ENCODE measurements around the gene CGRRF1. TPM values are rescaled to one million over a fixed set of nuclear protein-coding genes. Genes with fewer than 3 reads are reported as not detected.

Gene CGRRF1
- total and polyA plus RNA-seq, 2 donors, result 7.6 to 33.1 TPM

- Histone ChIP-seq H3K4me1 (ENCODE audit: control insufficient read depth in 2 of 2, insufficient read depth in 2 of 2, low read length in 2 of 2) (no peaks in the 10 kb centered on the region), H3K4me3 (ENCODE audit: low read length in 2 of 2) (no peak overlapping the region), H3K36me3 (ENCODE audit: control insufficient read depth in 2 of 2, insufficient read depth in 2 of 2, low read length in 1 of 2) (peaks cover 3 to 12% of the 10 kb centered on the region in 2 donors), H3K9me3 (ENCODE audit: control insufficient read depth in 2 of 2, insufficient read depth in 1 of 2, low read length in 1 of 2) (no peaks in the 10 kb centered on the region), H3K27me3 (ENCODE audit: control insufficient read depth in 2 of 2, insufficient read depth in 1 of 2, low read length in 1 of 2) (no peaks in the 10 kb centered on the region), H3K27ac (ENCODE audit: low read depth in 1 of 2, low read length in 1 of 2) (no peak overlapping the region)
- WGBS, result 94% methylated on average over 4 of the region's 4 CpGs
- no peak for DNase-seq (ENCODE audit: low read depth in 6 of 9, low spot score in 9 of 9)
These were observed 34.4 kb upstream of the CGRRF1 start for GRCh38 chr14:54475187-54475899.

- no peak for DNase-seq (ENCODE audit: low read depth in 6 of 9, low spot score in 9 of 9)
- no peak overlapping the region for H3K4me3 ChIP-seq (ENCODE audit: low read length in 2 of 2)
- H3K27ac ChIP-seq (ENCODE audit: low read depth in 1 of 2, low read length in 1 of 2), result no peak overlapping the region
- H3K4me1 ChIP-seq (ENCODE audit: control insufficient read depth in 2 of 2, insufficient read depth in 2 of 2, low read length in 2 of 2), result no peaks in the 10 kb centered on the region
- H3K36me3 ChIP-seq (ENCODE audit: control insufficient read depth in 2 of 2, insufficient read depth in 2 of 2, low read length in 1 of 2), result peaks cover 3 to 12% of the 10 kb centered on the region in 2 donors
- no peaks in the 10 kb centered on the region for H3K27me3 ChIP-seq (ENCODE audit: control insufficient read depth in 2 of 2, insufficient read depth in 1 of 2, low read length in 1 of 2)
- WGBS, result 98% methylated on average over 4 of the region's 4 CpGs
- no peaks in the 10 kb centered on the region for H3K9me3 ChIP-seq (ENCODE audit: control insufficient read depth in 2 of 2, insufficient read depth in 1 of 2, low read length in 1 of 2)
These were observed 33.8 kb upstream of the CGRRF1 start for GRCh38 chr14:54475911-54476310.

- no peak overlapping the region for H3K4me3 ChIP-seq (ENCODE audit: low read length in 2 of 2)
- no peaks in the 10 kb centered on the region for H3K27me3 ChIP-seq (ENCODE audit: control insufficient read depth in 2 of 2, insufficient read depth in 1 of 2, low read length in 1 of 2)
- WGBS, result 96% methylated on average over 3 of the region's 3 CpGs
- H3K27ac ChIP-seq (ENCODE audit: low read depth in 1 of 2, low read length in 1 of 2), result no peak overlapping the region
- H3K4me1 ChIP-seq (ENCODE audit: control insufficient read depth in 2 of 2, insufficient read depth in 2 of 2, low read length in 2 of 2), result no peaks in the 10 kb centered on the region
- DNase-seq (ENCODE audit: low read depth in 6 of 9, low spot score in 9 of 9), result no peak
- H3K36me3 ChIP-seq (ENCODE audit: control insufficient read depth in 2 of 2, insufficient read depth in 2 of 2, low read length in 1 of 2), result peaks cover 3 to 23% of the 10 kb centered on the region in 2 donors
- H3K9me3 ChIP-seq (ENCODE audit: control insufficient read depth in 2 of 2, insufficient read depth in 1 of 2, low read length in 1 of 2), result no peaks in the 10 kb centered on the region
These were observed 31.0 kb upstream of the CGRRF1 start for GRCh38 chr14:54478636-54479215.

- H3K9me3 ChIP-seq (ENCODE audit: control insufficient read depth in 2 of 2, insufficient read depth in 1 of 2, low read length in 1 of 2), result no peaks in the 10 kb centered on the region
- no peak for DNase-seq (ENCODE audit: low read depth in 6 of 9, low spot score in 9 of 9)
- H3K27ac ChIP-seq (ENCODE audit: low read depth in 1 of 2, low read length in 1 of 2), result no peak overlapping the region
- H3K36me3 ChIP-seq (ENCODE audit: control insufficient read depth in 2 of 2, insufficient read depth in 2 of 2, low read length in 1 of 2), result peaks cover 3 to 20% of the 10 kb centered on the region in 2 donors
- no peak overlapping the region for H3K4me3 ChIP-seq (ENCODE audit: low read length in 2 of 2)
- H3K4me1 ChIP-seq (ENCODE audit: control insufficient read depth in 2 of 2, insufficient read depth in 2 of 2, low read length in 2 of 2), result no peaks in the 10 kb centered on the region
- H3K27me3 ChIP-seq (ENCODE audit: control insufficient read depth in 2 of 2, insufficient read depth in 1 of 2, low read length in 1 of 2), result no peaks in the 10 kb centered on the region
- WGBS, result 96% methylated on average over 4 of the region's 4 CpGs
These were observed 28.7 kb upstream of the CGRRF1 start for GRCh38 chr14:54480830-54481562.

- over 99% methylated on average over 2 of the region's 2 CpGs for WGBS
- peaks cover 3 to 20% of the 10 kb centered on the region in 2 donors for H3K36me3 ChIP-seq (ENCODE audit: control insufficient read depth in 2 of 2, insufficient read depth in 2 of 2, low read length in 1 of 2)
These were observed 28.0 kb upstream of the CGRRF1 start for GRCh38 chr14:54481695-54482094.

GRCh38 chr14:54483073-54483745, 26.5 kb upstream of the CGRRF1 start:
- H3K36me3 ChIP-seq (ENCODE audit: control insufficient read depth in 2 of 2, insufficient read depth in 2 of 2, low read length in 1 of 2), result peaks cover 3 to 19% of the 10 kb centered on the region in 2 donors
- H3K4me3 ChIP-seq (ENCODE audit: low read length in 2 of 2), result no peak overlapping the region
- no peaks in the 10 kb centered on the region for H3K9me3 ChIP-seq (ENCODE audit: control insufficient read depth in 2 of 2, insufficient read depth in 1 of 2, low read length in 1 of 2)
- peaks cover 4 to 7% of the 10 kb centered on the region in 2 donors for H3K4me1 ChIP-seq (ENCODE audit: control insufficient read depth in 2 of 2, insufficient read depth in 2 of 2, low read length in 2 of 2)
- no peak for DNase-seq (ENCODE audit: low read depth in 6 of 9, low spot score in 9 of 9)
- no peak overlapping the region for H3K27ac ChIP-seq (ENCODE audit: low read depth in 1 of 2, low read length in 1 of 2)
- H3K27me3 ChIP-seq (ENCODE audit: control insufficient read depth in 2 of 2, insufficient read depth in 1 of 2, low read length in 1 of 2), result no peaks in the 10 kb centered on the region
- WGBS, result 86% methylated on average over 8 of the region's 8 CpGs

More at GRCh38 chr14:54481695-54482094, 28.0 kb upstream of the CGRRF1 start:
- peaks cover 0 to 1% of the 10 kb centered on the region in 2 donors for H3K4me1 ChIP-seq (ENCODE audit: control insufficient read depth in 2 of 2, insufficient read depth in 2 of 2, low read length in 2 of 2)
- no peak overlapping the region for H3K27ac ChIP-seq (ENCODE audit: low read depth in 1 of 2, low read length in 1 of 2)
- DNase-seq (ENCODE audit: low read depth in 6 of 9, low spot score in 9 of 9), result no peak
- no peaks in the 10 kb centered on the region for H3K9me3 ChIP-seq (ENCODE audit: control insufficient read depth in 2 of 2, insufficient read depth in 1 of 2, low read length in 1 of 2)
- no peak overlapping the region for H3K4me3 ChIP-seq (ENCODE audit: low read length in 2 of 2)
- H3K27me3 ChIP-seq (ENCODE audit: control insufficient read depth in 2 of 2, insufficient read depth in 1 of 2, low read length in 1 of 2), result no peaks in the 10 kb centered on the region

- no peak for DNase-seq (ENCODE audit: low read depth in 6 of 9, low spot score in 9 of 9)
- Histone ChIP-seq H3K9me3 (ENCODE audit: control insufficient read depth in 2 of 2, insufficient read depth in 1 of 2, low read length in 1 of 2) (no peaks in the 10 kb centered on the region), H3K27me3 (ENCODE audit: control insufficient read depth in 2 of 2, insufficient read depth in 1 of 2, low read length in 1 of 2) (no peaks in the 10 kb centered on the region), H3K4me3 (ENCODE audit: low read length in 2 of 2) (no peak overlapping the region), H3K4me1 (ENCODE audit: control insufficient read depth in 2 of 2, insufficient read depth in 2 of 2, low read length in 2 of 2) (peaks cover 4 to 7% of the 10 kb centered on the region in 2 donors), H3K27ac (ENCODE audit: low read depth in 1 of 2, low read length in 1 of 2) (no peak overlapping the region), H3K36me3 (ENCODE audit: control insufficient read depth in 2 of 2, insufficient read depth in 2 of 2, low read length in 1 of 2) (peaks cover under 1 to 13% of the 10 kb centered on the region in 2 donors)
These were observed 25.9 kb upstream of the CGRRF1 start for GRCh38 chr14:54483846-54484245.

GRCh38 chr14:54486685-54487084, 23.0 kb upstream of the CGRRF1 start:
- Histone ChIP-seq H3K4me1 (ENCODE audit: control insufficient read depth in 2 of 2, insufficient read depth in 2 of 2, low read length in 2 of 2) (peaks cover 4 to 17% of the 10 kb centered on the region in 2 donors), H3K27me3 (ENCODE audit: control insufficient read depth in 2 of 2, insufficient read depth in 1 of 2, low read length in 1 of 2) (no peaks in the 10 kb centered on the region), H3K27ac (ENCODE audit: low read depth in 1 of 2, low read length in 1 of 2) (no peak overlapping the region), H3K9me3 (ENCODE audit: control insufficient read depth in 2 of 2, insufficient read depth in 1 of 2, low read length in 1 of 2) (no peaks in the 10 kb centered on the region), H3K36me3 (ENCODE audit: control insufficient read depth in 2 of 2, insufficient read depth in 2 of 2, low read length in 1 of 2) (peaks cover 0 to 12% of the 10 kb centered on the region in 2 donors), H3K4me3 (ENCODE audit: low read length in 2 of 2) (no peak overlapping the region)
- 97% methylated on average over 1 of the region's 1 CpG for WGBS
- DNase-seq (ENCODE audit: low read depth in 6 of 9, low spot score in 9 of 9), result peak in 1 of 9 donors; percentile 29
